Measurements from ENCODE around the gene NTSR1. TPM values are rescaled to one million over a fixed set of nuclear protein-coding genes. Genes with fewer than 3 reads are reported as not detected.

Gene NTSR1
- total RNA-seq, 1 experiment from 2014 or later, result 44.1 TPM

GRCh38 chr20:62770916-62771315 lies 62.3 kb downstream of the NTSR1 start:
- CTCF ChIA-PET, result no interaction called here
- no peaks in the 10 kb centered on the region for H3K36me3 ChIP-seq (ENCODE audit: control insufficient read depth, insufficient read depth, low read length)
- no peaks in the 10 kb centered on the region; the same call in 1 of the 2 replicates for H3K4me1 ChIP-seq (ENCODE audit: control insufficient read depth, insufficient read depth, low read length)
- no peak for ATAC-seq
- BruUV-seq (replicated peaks), result no TSS peak
- H3K9me3 ChIP-seq (ENCODE audit: control insufficient read depth, insufficient read depth, low read depth, low read length), result no peaks in the 10 kb centered on the region
- no peaks in the 10 kb centered on the region for H3K27me3 ChIP-seq (ENCODE audit: control insufficient read depth, insufficient read depth, low read length)
- POLR2A ChIA-PET, result no interaction called here
- TF ChIP-seq TCF7L2 (IDR thresholded peaks at IDR 0.05; ENCODE audit: low read depth, low read length) (no peak), POLR2AphosphoS5 (IDR thresholded peaks at IDR 0.05; ENCODE audit: low read depth, low read length) (no peak), SIN3A (IDR thresholded peaks at IDR 0.05; ENCODE audit: borderline replicate concordance, insufficient read depth, low read depth, low read length) (no peak), REST (IDR thresholded peaks at IDR 0.05; ENCODE audit: insufficient read depth in 1 of 2, low read depth in 2 of 2, low read length in 1 of 2) (no peak), CTCF (IDR thresholded peaks at IDR 0.05) (no peak)
- intact Hi-C loops (cut with micrococcal nuclease; ENCODE audit: unreplicated experiment) (no loop called here), in situ Hi-C loops (cut with HindIII; ENCODE audit: low pct_unique_long_range_greater_than_20kb, low sequenced_read_pairs) (no loop called here)
- DNase-seq (ENCODE audit: low read depth, low spot score), result no peak
- H3K27ac ChIP-seq (ENCODE audit: low read length), result no peak overlapping the region
- no peak overlapping the region for H3K4me3 ChIP-seq (ENCODE audit: low read depth in 2 of 2, low read length in 2 of 2)

GRCh38 chr20:62771396-62772102 lies 62.9 kb downstream of the NTSR1 start:
- ATAC-seq, result no peak
- no peaks in the 10 kb centered on the region for H3K9me3 ChIP-seq (ENCODE audit: control insufficient read depth, insufficient read depth, low read depth, low read length)
- no peaks in the 10 kb centered on the region; the same call in 1 of the 2 replicates for H3K36me3 ChIP-seq (ENCODE audit: control insufficient read depth, insufficient read depth, low read length)
- H3K4me3 ChIP-seq (ENCODE audit: low read depth in 2 of 2, low read length in 2 of 2), result no peak overlapping the region
- no peak overlapping the region for H3K27ac ChIP-seq (ENCODE audit: low read length)
- no peaks in the 10 kb centered on the region for H3K27me3 ChIP-seq (ENCODE audit: control insufficient read depth, insufficient read depth, low read length)
- no TSS peak for BruUV-seq (replicated peaks)
- DNase-seq (ENCODE audit: low read depth, low spot score), result no peak
- ChIA-PET POLR2A (no interaction called here), CTCF (no interaction called here)
- H3K4me1 ChIP-seq (ENCODE audit: control insufficient read depth, insufficient read depth, low read length), result no peaks in the 10 kb centered on the region; the same call in none of the 2 replicates
- no peak for TF ChIP-seq CTCF (IDR thresholded peaks at IDR 0.05)
- no peak for TF ChIP-seq REST (IDR thresholded peaks at IDR 0.05; ENCODE audit: insufficient read depth in 1 of 2, low read depth in 2 of 2, low read length in 1 of 2)
- TF ChIP-seq POLR2AphosphoS5 (IDR thresholded peaks at IDR 0.05; ENCODE audit: low read depth, low read length), result no peak
- no peak for TF ChIP-seq TCF7L2 (IDR thresholded peaks at IDR 0.05; ENCODE audit: low read depth, low read length)
- no peak for TF ChIP-seq SIN3A (IDR thresholded peaks at IDR 0.05; ENCODE audit: borderline replicate concordance, insufficient read depth, low read depth, low read length)
- in situ Hi-C loops (cut with HindIII; ENCODE audit: low pct_unique_long_range_greater_than_20kb, low sequenced_read_pairs), result no loop called here
- intact Hi-C loops (cut with micrococcal nuclease; ENCODE audit: unreplicated experiment), result no loop called here

Data from Panc1 (cell line).